ENCODE measurements around the gene PHF11. TPM values are rescaled to one million over a fixed set of nuclear protein-coding genes. Genes with fewer than 3 reads are reported as not detected.

The PHF11 gene
- total and polyA plus RNA-seq, 4 donors: 40.4 to 76.2 (median 46.3) TPM

DNA sequence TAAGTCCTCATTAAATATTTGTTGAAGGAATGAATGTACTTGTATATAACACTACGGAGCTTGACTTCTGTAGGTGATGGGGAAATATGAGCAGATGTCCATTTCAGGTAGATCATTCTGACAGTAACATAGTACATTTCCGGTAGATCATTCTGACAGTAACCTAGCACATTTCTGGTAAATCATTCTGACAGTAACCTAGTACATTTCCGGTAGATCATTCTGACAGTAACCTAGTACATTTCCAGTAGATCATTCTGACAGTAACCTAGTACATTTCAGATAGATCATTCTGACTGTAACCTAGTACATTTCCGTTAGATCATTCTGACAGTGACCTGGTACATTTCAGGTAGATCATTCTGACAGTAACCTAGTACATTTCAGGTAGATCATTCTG lies 2.5 kb downstream of the PHF11 start:
- WGBS, 2 donors: 85 to 90% methylated on average over 4 of the region's 4 CpGs
- H3K27ac ChIP-seq (ENCODE audit: low read depth in 1 of 2, low read length in 1 of 2): no peak overlapping the region

DNA sequence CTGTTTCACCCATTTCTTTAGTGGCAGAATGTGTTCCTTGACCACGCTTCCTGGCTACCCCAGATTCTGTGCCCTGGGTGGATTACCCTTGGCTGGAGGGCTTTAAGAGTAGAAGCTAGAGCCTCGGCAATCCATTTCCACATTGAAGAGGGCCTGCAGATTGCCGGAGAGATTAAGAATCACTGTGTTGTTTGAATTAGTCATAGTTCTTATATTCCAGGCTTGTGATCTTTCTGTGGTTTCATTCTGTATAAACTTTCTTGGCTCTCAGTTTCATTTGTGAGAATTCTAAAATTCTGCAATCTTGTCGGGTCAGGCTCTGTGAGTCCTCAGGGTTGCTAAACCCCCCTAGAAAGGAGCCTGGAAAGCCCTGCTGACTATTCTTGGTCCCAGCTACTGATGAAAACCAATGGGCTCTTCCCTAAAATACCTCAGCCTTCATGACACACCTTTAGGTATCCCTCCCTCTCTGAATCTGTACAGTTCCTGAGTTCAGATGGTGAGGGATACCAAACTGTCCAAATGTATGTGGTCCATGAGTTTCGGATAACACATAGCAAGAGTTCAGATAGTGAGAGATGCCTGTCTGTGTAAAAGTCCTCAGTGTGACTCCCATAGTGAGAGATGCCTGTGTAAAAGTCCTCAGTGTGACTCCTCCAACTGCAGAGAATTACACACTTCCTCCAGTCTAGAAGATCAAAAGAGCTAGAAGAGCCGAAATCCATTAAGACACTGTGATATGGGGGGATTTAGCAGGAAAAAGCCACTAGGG lies 4.3 kb downstream of the PHF11 start:
- Histone ChIP-seq H3K4me3 (no peak overlapping the region), H3K9me3 (ENCODE audit: control insufficient read depth in 4 of 4, insufficient read depth in 3 of 4, low read length in 3 of 4) (no peaks in the 10 kb centered on the region), H3K36me3 (ENCODE audit: control insufficient read depth in 4 of 4, insufficient read depth in 4 of 4, low read length in 4 of 4) (peaks cover 0 to 10% (median 3%) of the 10 kb centered on the region in 4 donors), H3K4me1 (ENCODE audit: control insufficient read depth in 5 of 5, insufficient read depth in 5 of 5, low read length in 5 of 5) (peaks cover 0 to 5% (median 0%) of the 10 kb centered on the region in 5 donors), H3K27me3 (ENCODE audit: control insufficient read depth in 3 of 3, insufficient read depth in 3 of 3, low read length in 2 of 3) (no peaks in the 10 kb centered on the region), H3K9ac (ENCODE audit: insufficient read depth in 1 of 2, low read length in 2 of 2) (no peak overlapping the region), H3K27ac (ENCODE audit: low read depth in 1 of 2, low read length in 1 of 2) (peak overlapping the region in 1 of 2 donors; percentile 61)
- peak in 1 of 3 donors; percentile 4 for DNase-seq
- TF ChIP-seq, protein P1, sequence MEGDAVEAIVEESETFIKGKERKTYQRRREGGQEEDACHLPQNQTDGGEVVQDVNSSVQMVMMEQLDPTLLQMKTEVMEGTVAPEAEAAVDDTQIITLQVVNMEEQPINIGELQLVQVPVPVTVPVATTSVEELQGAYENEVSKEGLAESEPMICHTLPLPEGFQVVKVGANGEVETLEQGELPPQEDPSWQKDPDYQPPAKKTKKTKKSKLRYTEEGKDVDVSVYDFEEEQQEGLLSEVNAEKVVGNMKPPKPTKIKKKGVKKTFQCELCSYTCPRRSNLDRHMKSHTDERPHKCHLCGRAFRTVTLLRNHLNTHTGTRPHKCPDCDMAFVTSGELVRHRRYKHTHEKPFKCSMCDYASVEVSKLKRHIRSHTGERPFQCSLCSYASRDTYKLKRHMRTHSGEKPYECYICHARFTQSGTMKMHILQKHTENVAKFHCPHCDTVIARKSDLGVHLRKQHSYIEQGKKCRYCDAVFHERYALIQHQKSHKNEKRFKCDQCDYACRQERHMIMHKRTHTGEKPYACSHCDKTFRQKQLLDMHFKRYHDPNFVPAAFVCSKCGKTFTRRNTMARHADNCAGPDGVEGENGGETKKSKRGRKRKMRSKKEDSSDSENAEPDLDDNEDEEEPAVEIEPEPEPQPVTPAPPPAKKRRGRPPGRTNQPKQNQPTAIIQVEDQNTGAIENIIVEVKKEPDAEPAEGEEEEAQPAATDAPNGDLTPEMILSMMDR (IDR thresholded peaks at IDR 0.05; ENCODE audit: control extremely low read depth, extremely low read depth): no peak
- 73 to 89% methylated on average over 6 of the region's 6 CpGs for WGBS, 2 donors
- no peak for ATAC-seq (ENCODE audit: insufficient read depth, low FRiP score)

More for the DNA sequence above, 2.5 kb downstream of the PHF11 start:
- Histone ChIP-seq H3K4me1 (ENCODE audit: control insufficient read depth in 5 of 5, insufficient read depth in 5 of 5, low read length in 5 of 5) (peaks cover 0 to 4% (median 2%) of the 10 kb centered on the region in 5 donors), H3K27me3 (ENCODE audit: control insufficient read depth in 3 of 3, insufficient read depth in 3 of 3, low read length in 2 of 3) (no peaks in the 10 kb centered on the region), H3K9ac (ENCODE audit: insufficient read depth in 1 of 2, low read length in 2 of 2) (no peak overlapping the region), H3K36me3 (ENCODE audit: control insufficient read depth in 4 of 4, insufficient read depth in 4 of 4, low read length in 4 of 4) (peaks cover 0 to 10% (median 2%) of the 10 kb centered on the region in 4 donors), H3K4me3 (no peak overlapping the region), H3K9me3 (ENCODE audit: control insufficient read depth in 4 of 4, insufficient read depth in 3 of 4, low read length in 3 of 4) (no peaks in the 10 kb centered on the region)
- ATAC-seq (ENCODE audit: insufficient read depth, low FRiP score): no peak
- TF ChIP-seq, protein P1 (IDR thresholded peaks at IDR 0.05; ENCODE audit: control extremely low read depth, extremely low read depth): no peak
- no peak for DNase-seq

DNA sequence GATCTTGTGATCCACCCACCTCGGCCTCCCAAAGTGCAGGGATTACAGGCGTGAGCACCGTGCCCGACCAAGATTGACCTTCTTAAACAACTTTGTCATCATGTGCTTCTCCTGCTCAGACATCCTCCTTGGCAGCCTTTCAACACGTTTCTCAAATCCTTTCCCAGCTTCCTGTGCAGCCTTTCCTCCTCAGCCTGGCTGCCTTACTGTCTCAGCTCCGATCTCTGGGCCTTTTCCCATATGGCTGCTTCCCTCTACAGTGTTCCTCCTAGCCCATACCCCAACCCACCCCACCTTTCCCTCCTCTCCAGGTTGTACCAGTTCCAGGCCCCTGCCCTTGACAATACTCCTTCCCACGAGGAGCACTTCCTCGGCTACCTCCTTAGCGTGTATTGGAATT lies 7.2 kb downstream of the PHF11 start:
- 30 to 42% methylated on average over 9 of the region's 9 CpGs for WGBS, 2 donors
- Histone ChIP-seq H3K27ac (ENCODE audit: low read depth in 1 of 2, low read length in 1 of 2) (no peak overlapping the region), H3K36me3 (ENCODE audit: control insufficient read depth in 4 of 4, insufficient read depth in 4 of 4, low read length in 4 of 4) (peaks cover 0 to 8% (median 4%) of the 10 kb centered on the region in 4 donors), H3K27me3 (ENCODE audit: control insufficient read depth in 3 of 3, insufficient read depth in 3 of 3, low read length in 2 of 3) (no peaks in the 10 kb centered on the region), H3K9me3 (ENCODE audit: control insufficient read depth in 4 of 4, insufficient read depth in 3 of 4, low read length in 3 of 4) (no peaks in the 10 kb centered on the region), H3K4me1 (ENCODE audit: control insufficient read depth in 5 of 5, insufficient read depth in 5 of 5, low read length in 5 of 5) (peaks cover 0 to 5% (median 0%) of the 10 kb centered on the region in 5 donors), H3K9ac (ENCODE audit: insufficient read depth in 1 of 2, low read length in 2 of 2) (no peak overlapping the region), H3K4me3 (no peak overlapping the region)
- TF ChIP-seq, protein P1 (IDR thresholded peaks at IDR 0.05; ENCODE audit: control extremely low read depth, extremely low read depth): no peak
- ATAC-seq (ENCODE audit: insufficient read depth, low FRiP score) (no peak), DNase-seq (peak in 2 of 3 donors; percentile 52 to 78)
